Peyer's patch (tissue), 4 donors: ENCODE results near the gene GLCCI1.

Experiments used
- CTCF ChIP-seq, 6 experiments: fragments of 450-650 bp in 4 of 6; fragments of 200-600 bp in 2 of 6; sonication (generic) in 1 of 6; IDR thresholded peaks; one replicate each; pipeline ENCODE4 v1.5.1; 2017 to 2019; ENCODE audit warnings: antibody characterized with exemption in 6 of 6, mild to moderate bottlenecking in 3 of 6, moderate library complexity in 1 of 6
- POLR2A ChIP-seq, 2 donors: fragments of 450-650 bp; IDR thresholded peaks; one replicate each; pipeline ENCODE4 v1.5.1; 2017; ENCODE audit warnings: antibody characterized with exemption in 2 of 2, mild to moderate bottlenecking in 2 of 2, moderate library complexity in 2 of 2

GRCh38 chr7:8089036-8089780 lies 120.6 kb downstream of the GLCCI1 start:
- TF ChIP-seq CTCF (IDR thresholded peaks at IDR 0.05): no peak
- no peak for TF ChIP-seq POLR2A (IDR thresholded peaks at IDR 0.05)
